Loucy (cell line): ENCODE results near the gene NAA35.
"Not testable (repeated sequence)": the region's sequence is repeated elsewhere in the genome, so short reads cannot be mapped to it uniquely, and the experiment has no call there.

Experiments used
- H2AFZ ChIP-seq: fragments of 200-600 bp; sonication (generic); 2 replicates; pipeline ENCODE4 v1.6.0; 2016; ENCODE audit warnings: antibody characterized with exemption, mild to moderate bottlenecking, low read length, moderate library complexity
- H3F3A ChIP-seq: fragments of 200-600 bp; 2 replicates; pipeline ENCODE4 v1.6.0; 2016; ENCODE audit warnings: antibody characterized with exemption, low read depth, mild to moderate bottlenecking
- H3K27me3 ChIP-seq: fragments of 200-600 bp; sonication (generic); 2 replicates; pipeline ENCODE4 v1.6.1; 2014; ENCODE audit warnings: low read length, mild to moderate bottlenecking; ENCODE audit not compliant: insufficient read depth, poor library complexity, severe bottlenecking
- H3K36me3 ChIP-seq: fragments of 200-600 bp; sonication (generic); 2 replicates; pipeline ENCODE4 v1.6.1; 2016; ENCODE audit warnings: low read length; ENCODE audit not compliant: insufficient read depth
- H3K4me1 ChIP-seq: fragments of 200-600 bp; sonication (generic); 2 replicates; pipeline ENCODE4 v1.5.1; 2014; ENCODE audit warnings: low read length, mild to moderate bottlenecking; ENCODE audit not compliant: insufficient read depth, poor library complexity, severe bottlenecking
- H3K4me2 ChIP-seq: fragments of 200-600 bp; sonication (generic); 2 replicates; pipeline ENCODE4 v1.6.0; 2014; ENCODE audit warnings: antibody characterized with exemption, low read length, low read depth, mild to moderate bottlenecking; ENCODE audit not compliant: poor library complexity, severe bottlenecking
- H3K4me3 ChIP-seq: fragments of 200-600 bp; sonication (generic); 2 replicates; pipeline ENCODE4 v1.5.1; 2014; ENCODE audit warnings: low read length, mild to moderate bottlenecking, mixed read lengths; ENCODE audit not compliant: poor library complexity, severe bottlenecking
- H3K79me2 ChIP-seq: fragments of 200-600 bp; sonication (generic); 2 replicates; pipeline ENCODE4 v1.6.1; 2014; ENCODE audit warnings: low read length; ENCODE audit not compliant: insufficient read depth
- H3K9ac ChIP-seq: fragments of 200-600 bp; sonication (generic); 2 replicates; pipeline ENCODE4 v1.6.0; 2014; ENCODE audit warnings: mild to moderate bottlenecking, low read depth, low read length, moderate library complexity; ENCODE audit not compliant: poor library complexity, severe bottlenecking
- H3K9me2 ChIP-seq: fragments of 200-600 bp; sonication (generic); replicated peaks from 2 replicates; pipeline ENCODE4 v1.6.1; 2016; ENCODE audit warnings: low read depth, low read length, mixed read lengths
- H3K9me3 ChIP-seq: fragments of 200-600 bp; sonication (generic); 2 replicates; pipeline ENCODE4 v1.6.1; 2014; ENCODE audit warnings: mild to moderate bottlenecking, antibody characterized with exemption, low read length, low read depth; ENCODE audit not compliant: insufficient read depth
- H4K20me1 ChIP-seq: fragments of 200-600 bp; sonication (generic); 2 replicates; pipeline ENCODE4 v1.6.0; 2014; ENCODE audit warnings: antibody characterized with exemption, low read length, mild to moderate bottlenecking; ENCODE audit not compliant: insufficient read depth, poor library complexity, severe bottlenecking
- CTCF ChIP-seq: fragments of 200-600 bp; sonication (generic); conservative IDR thresholded peaks from 2 replicates; pipeline ENCODE4 v1.5.1; 2014; ENCODE audit warnings: mild to moderate bottlenecking, antibody characterized with exemption, low read length
- EZH2phosphoT487 ChIP-seq: fragments of 200-600 bp; IDR thresholded peaks from 2 replicates; pipeline ENCODE4 v1.6.1; 2018; ENCODE audit warnings: antibody characterized with exemption, mild to moderate bottlenecking, moderate library complexity, borderline replicate concordance

NAA35 gene

GRCh38 chr9:85973238-85973637, 32.3 kb downstream of the NAA35 start:
- H4K20me1 ChIP-seq, result no peaks in the 10 kb centered on the region
- H3K9me2 ChIP-seq, result no peaks in the 10 kb centered on the region
- peaks cover 69% of the 10 kb centered on the region for H3K36me3 ChIP-seq
- H3K4me2 ChIP-seq, result no peak overlapping the region
- TF ChIP-seq CTCF (no peak), EZH2phosphoT487 (no peak)
- no peaks in the 10 kb centered on the region for H3K79me2 ChIP-seq
- no peaks in the 10 kb centered on the region for H3F3A ChIP-seq
- no peaks in the 10 kb centered on the region for H3K9me3 ChIP-seq
- H3K4me1 ChIP-seq, result no peaks in the 10 kb centered on the region
- H3K27me3 ChIP-seq, result no peaks in the 10 kb centered on the region
- H2AFZ ChIP-seq, result no peak overlapping the region
- no peak overlapping the region for H3K4me3 ChIP-seq
- no peak overlapping the region for H3K9ac ChIP-seq

- peaks cover 71% of the 10 kb centered on the region for H3K36me3 ChIP-seq
- not testable (repeated sequence) for H4K20me1 ChIP-seq, H3K4me2 ChIP-seq, H2AFZ ChIP-seq, H3K4me1 ChIP-seq, H3K4me3 ChIP-seq, H3K27me3 ChIP-seq, H3K9me2 ChIP-seq, H3F3A ChIP-seq, H3K9me3 ChIP-seq, H3K79me2 ChIP-seq, H3K9ac ChIP-seq
Observed at GRCh38 chr9:85974055-85974547, 33.2 kb downstream of the NAA35 start.

GRCh38 chr9:85978496-85978895, 37.5 kb downstream of the NAA35 start:
- no peak overlapping the region for H3K4me2 ChIP-seq
- H3K4me1 ChIP-seq, result no peaks in the 10 kb centered on the region
- H3K27me3 ChIP-seq, result no peaks in the 10 kb centered on the region
- no peaks in the 10 kb centered on the region for H3K79me2 ChIP-seq
- TF ChIP-seq CTCF (no peak), EZH2phosphoT487 (no peak)
- peaks cover 78% of the 10 kb centered on the region for H3K36me3 ChIP-seq
- no peak overlapping the region for H3K9ac ChIP-seq
- H3K9me3 ChIP-seq, result no peaks in the 10 kb centered on the region
- H4K20me1 ChIP-seq, result no peaks in the 10 kb centered on the region
- no peaks in the 10 kb centered on the region for H3F3A ChIP-seq
- no peaks in the 10 kb centered on the region for H3K9me2 ChIP-seq
- H3K4me3 ChIP-seq, result no peak overlapping the region
- H2AFZ ChIP-seq, result no peak overlapping the region

GRCh38 chr9:85981369-85981768, 40.4 kb downstream of the NAA35 start:
- Histone ChIP-seq H3K9me2 (no peaks in the 10 kb centered on the region), H3K4me1 (no peaks in the 10 kb centered on the region), H3K79me2 (no peaks in the 10 kb centered on the region), H3K27me3 (no peaks in the 10 kb centered on the region), H2AFZ (no peak overlapping the region), H4K20me1 (no peaks in the 10 kb centered on the region), H3K4me3 (no peak overlapping the region), H3K36me3 (peaks cover 79% of the 10 kb centered on the region), H3K9ac (no peak overlapping the region), H3F3A (no peaks in the 10 kb centered on the region), H3K9me3 (no peaks in the 10 kb centered on the region), H3K4me2 (no peak overlapping the region)
- TF ChIP-seq CTCF (no peak), EZH2phosphoT487 (no peak)
